ENCODE measurements around the gene ACTN4.

Gene ACTN4

DNA sequence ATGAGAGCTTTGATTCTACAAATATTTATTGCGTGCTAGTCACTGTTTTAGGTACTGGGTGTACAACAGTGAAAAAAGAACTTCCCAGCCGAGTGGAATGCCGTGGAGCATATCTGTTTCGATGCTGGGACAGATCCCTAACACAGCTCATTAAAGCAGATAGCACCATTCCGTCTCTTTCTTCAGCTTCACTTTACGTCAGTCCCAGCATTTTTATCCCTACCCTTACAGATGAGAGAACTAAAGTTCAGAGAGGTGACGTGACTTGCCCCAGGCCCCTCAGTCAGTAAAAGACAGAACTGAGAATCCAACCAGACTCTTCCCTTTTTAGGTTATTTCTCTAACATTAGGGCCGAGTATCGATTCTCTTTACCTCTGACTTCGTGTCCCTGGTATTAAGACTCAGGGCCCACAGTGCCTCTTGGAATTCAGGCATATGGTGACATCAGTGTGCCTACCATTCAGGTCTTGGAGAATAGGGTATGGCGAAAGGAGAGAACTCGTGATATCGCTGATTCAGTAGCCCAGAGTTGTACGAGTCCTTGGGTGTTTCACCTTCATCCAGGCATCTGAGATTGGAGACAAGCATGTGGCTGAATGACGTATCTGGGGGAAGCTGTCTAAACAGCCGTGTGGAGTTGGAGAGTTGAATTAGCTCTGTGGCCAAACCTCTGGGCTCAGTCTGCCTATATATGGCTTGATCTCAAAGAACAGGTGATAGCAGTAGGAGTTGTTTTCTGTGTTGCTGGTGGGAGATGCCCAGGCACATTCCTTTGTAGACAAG, 27.1 kb downstream of the ACTN4 start:
- peak overlapping the region; percentile 4 to 92 (median 81) for H3K27ac ChIP-seq
- H3K4me3 ChIP-seq: no peak overlapping the region

DNA sequence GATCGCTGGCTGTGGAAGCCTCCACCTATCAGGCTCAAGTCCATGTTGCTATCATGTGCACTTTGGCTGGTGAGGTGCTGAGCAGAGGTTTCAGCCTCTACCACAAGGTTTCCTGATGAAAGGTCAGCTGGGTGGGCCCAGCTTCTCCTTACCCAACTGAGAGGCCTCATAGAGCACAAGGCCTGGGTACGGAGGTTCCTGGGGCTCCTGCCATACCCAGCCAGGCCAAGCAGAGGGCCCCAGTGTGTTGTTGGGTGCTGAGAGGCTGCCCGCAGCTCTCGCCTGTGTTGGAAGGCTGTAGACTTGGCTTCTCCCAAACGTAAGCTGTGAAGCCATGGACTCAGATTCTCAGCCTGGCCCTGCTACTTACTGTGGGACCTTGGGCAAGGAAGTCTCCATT, 28.2 kb downstream of the ACTN4 start:
- Histone ChIP-seq H3K27ac (peak overlapping the region in 20 of 21 experiments; percentile 12 to 92 (median 81)), H3K4me3 (no peak overlapping the region)

DNA sequence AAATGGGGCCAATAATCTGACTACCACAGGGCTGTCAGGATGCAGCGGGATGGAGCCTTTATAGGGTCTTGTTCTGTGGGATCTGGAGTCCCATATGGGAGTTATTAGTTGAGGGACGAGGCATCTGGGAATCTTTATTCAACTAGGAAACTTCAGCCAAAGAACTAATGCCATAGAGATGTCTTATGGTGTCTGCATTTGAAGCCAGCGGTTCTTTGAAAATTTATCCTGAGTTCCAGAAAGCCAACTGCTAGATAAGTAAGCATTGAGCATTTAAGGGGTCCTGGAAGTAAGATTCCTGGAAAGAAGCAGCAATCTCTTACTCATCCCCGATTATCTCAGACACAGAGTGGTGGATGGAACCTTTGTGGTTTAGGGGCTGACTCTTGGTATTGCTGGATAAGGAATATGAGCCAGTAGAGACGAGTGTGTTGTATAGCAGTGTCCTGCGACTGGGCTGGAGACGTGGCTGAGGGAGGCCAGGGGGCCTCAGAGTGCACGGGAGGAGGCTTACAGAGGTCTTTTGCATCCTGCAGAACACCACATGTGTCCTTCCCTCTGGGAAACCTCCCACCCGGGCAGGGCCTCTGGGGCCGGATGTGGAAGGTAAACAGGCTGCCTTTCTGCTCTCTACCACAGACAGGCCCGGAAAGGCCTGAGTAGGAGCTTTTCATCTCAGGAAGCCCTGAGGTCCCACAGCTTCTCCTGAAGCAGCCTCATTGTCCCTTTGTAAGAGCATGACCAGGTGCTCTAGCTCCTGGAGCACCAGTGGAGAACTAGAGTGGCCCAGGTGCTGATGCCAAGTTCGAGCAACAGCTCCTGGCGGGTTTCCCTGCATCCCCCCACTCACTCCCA, 28.8 kb downstream of the ACTN4 start:
- no peak overlapping the region for H3K4me3 ChIP-seq
- H3K27ac ChIP-seq: peak overlapping the region in 20 of 21 experiments; percentile 8 to 92 (median 81)

DNA sequence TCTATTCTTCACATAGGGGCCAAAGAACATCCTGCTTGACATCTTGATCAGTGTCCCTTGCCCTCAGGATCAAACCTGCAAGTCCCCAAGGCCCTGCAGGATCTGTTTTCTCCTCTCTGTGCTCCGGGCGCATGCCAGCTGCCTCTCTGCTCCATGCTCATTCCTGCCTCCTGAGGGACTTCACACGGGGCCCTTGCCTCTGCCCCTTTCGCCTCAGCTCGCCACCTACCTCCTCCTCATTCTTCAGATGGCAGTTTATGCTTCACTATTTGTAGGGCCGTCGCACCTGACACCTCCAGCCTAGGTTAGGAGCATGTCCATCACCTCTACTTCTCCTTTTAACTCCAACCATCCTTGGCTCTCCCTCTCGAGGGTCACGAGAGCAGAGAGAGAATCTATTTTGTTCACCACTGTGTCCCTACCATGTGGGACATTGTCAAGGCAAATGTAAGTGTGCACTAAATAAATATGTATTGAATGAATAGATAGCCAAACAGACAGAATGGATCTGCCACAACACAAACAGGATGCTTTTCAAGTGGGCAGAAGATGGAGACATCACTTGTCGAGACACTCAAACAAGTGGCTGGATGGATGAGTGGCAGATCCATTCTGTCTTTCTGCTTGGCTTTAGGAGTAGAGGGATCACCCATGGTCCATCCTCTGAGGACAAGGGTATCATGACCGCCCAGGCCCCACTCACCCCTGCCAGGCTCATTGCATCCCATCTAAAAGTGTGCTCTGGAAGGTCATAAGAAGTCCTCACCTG, 29.6 kb downstream of the ACTN4 start:
- Histone ChIP-seq H3K27ac (peak overlapping the region in 20 of 21 experiments; percentile 8 to 92 (median 81)), H3K4me3 (no peak overlapping the region)

DNA sequence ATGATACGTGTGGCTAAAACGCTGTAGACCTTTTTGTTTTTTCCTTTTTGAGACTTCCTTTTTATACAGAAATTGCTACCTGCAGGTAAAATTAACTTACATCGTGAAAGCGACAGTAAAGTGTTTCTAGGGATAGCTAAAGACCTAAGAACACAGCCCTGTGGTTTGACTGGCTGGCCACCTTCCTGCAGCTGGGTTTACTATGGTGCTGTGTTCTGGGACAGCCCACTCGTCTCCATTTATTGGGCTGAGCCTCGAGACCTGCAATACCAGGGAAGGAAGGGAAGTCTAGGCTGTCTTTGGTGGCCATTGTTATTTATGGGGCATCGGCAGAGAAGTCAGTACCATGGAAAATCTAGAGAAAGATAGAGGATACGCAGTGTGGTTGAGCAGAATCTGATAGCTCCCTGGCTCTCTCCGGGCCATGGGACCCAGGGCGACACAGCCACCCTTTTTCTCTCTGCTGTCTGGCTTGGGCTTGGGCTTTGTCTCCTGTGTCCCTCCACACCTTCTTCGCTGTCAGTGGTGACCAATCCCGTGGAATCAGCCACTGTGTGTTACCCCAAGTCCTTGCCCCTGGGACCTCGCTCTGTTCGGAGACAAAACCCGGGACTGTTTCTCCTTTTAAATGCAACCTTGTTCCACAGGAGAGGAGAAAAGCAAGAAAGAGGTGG, 30.9 kb downstream of the ACTN4 start:
- peak overlapping the region in 18 of 21 experiments; percentile 0 to 92 (median 57) for H3K27ac ChIP-seq
- H3K4me3 ChIP-seq: no peak overlapping the region

DNA sequence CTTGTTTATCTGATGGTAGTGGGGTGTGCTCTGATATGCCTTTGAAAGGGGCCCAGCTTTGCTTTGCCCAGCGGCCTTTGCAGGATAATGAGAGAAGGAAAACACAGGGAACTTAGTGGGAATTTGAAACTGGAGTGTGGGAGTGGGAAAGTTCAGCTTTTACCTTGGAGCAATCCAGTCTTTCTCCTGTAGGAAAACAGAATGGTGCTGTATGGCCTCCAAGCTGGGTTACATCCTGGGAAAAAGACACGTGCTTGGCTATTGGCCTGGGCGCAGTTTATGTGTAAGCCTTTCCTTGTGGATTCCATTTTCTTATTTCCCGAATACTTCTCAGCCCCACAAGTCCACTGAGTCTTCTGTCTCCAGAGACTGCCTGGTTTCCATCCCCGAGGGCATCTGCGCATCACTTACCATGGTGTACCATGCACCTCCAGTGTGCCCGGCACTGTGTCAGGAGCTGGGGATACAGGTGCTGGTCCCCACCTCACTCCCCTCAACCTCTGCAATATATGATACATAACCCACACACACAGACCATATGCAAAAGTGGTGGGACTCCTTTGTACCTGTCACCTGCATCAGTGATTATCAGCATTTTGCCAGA, 31.5 kb downstream of the ACTN4 start:
- Histone ChIP-seq H3K27ac (peak overlapping the region in 16 of 21 experiments; percentile 0 to 92 (median 57)), H3K4me3 (no peak overlapping the region)

DNA sequence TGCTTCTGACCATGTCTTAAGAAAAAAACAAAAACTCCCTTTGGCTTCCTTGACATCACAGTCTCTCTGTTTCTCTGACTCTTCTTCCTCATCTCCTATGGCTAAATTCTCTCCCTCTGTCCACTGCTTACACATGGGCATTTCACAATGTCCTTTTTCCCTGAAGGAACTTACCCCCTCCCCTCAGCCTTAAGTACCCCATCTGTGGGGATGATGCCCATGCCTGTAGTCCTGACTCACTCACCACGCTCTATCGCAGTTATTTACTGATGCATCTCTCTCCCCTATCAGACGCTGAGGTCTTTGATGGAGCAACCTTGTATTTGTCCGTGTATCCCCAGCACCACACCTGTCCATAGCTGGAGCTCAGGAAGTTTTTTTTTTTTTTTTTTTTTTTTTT, 32.4 kb downstream of the ACTN4 start:
- Histone ChIP-seq H3K27ac (peak overlapping the region in 11 of 21 experiments; percentile 22 to 98 (median 43)), H3K4me3 (no peak overlapping the region)

DNA sequence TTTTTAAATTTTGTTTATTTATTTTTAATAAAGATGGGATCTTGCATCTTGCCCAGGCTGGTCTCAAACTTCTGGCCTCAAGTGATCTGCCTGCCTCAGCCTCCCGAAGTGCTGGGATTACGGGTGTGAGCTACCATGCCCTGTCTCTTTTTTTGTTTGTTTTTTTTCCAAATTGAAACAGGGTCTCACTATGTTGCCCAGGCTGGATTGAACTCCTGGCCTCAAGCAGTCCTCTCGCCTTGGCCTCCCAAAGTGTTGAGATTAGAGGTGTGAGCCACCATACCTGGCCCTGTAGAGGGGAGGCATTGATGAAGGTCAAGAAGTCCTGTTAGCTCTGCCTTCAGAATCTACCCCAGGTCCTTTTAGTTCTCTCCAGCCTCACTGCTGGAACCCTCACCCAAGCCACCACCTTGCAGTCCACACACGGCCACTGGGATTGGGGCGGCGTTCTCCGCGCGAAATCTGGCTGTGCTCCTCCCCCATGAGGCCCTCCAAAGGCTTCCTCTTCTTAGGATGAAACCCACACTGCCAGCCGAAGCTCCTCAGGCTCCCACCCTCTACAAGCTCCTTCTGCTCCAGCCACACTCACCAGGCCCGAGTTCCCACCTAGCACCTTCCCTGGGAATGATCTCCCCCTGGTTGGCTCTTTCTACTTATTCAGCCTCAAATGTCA, 34.9 kb downstream of the ACTN4 start:
- peak overlapping the region in 20 of 21 experiments; percentile 80 to 98 (median 92) for H3K27ac ChIP-seq
- H3K4me3 ChIP-seq: no peak overlapping the region

DNA sequence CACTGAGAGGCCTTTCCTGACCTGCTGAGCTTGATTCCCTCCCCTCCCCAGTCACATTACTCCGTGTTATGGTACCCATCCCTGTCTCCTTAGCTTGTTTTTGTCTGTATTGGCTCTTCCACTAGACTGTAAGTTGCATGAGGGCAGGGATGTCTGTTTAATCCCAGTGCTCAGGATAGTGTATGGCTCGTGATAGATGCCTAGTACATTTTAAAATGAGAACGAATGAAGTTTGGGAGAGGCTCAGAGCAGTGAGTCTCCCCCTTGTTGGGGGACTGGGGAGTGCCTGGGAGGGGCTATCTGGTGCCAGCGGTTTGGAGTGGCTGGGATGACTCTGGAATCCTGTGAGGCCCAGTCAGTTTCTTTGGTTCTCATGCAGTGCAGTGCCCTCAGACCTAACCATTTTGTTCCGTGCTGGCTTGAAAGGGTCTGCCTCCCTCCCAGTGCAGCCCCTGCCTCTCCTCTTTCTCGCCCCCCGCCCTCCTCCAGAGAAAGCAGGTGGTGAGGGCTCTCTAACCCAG, 35.5 kb downstream of the ACTN4 start:
- H3K4me3 ChIP-seq: no peak overlapping the region
- H3K27ac ChIP-seq: peak overlapping the region; percentile 49 to 98 (median 92)

DNA sequence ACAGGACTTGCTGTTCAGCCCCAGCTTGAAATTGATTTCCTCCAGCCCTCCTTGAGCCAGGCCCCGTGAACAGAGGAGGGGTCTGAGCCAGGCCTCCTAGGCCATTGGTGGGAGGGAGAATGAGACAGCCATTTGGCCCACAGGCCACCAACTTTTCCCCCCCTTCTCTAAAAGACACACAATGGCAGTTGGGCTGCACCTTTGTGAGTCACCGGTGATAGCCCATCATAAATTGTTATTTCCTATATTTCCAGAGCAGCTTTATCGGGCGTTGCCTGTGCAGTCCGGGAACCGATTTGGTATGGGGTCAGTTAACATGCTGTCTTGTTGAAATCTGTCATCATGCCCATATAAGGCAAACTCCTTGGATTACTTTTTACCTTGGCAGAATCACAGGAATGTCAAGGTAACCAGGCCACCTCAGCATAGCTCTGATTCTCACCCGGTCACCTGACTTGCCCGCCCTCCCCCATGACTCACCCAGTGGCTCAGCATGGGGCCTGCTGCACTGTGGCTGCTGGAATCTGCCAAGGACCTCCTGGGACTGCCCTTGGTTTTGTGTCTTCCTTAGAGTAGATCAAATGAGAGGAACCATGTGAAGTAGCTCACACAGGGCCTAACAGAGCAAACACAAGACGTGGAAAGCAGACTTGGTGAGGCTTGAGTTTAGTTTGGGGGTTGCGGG, 36.1 kb downstream of the ACTN4 start:
- H3K27ac ChIP-seq: peak overlapping the region; percentile 49 to 98 (median 92)
- H3K4me3 ChIP-seq: no peak overlapping the region

DNA sequence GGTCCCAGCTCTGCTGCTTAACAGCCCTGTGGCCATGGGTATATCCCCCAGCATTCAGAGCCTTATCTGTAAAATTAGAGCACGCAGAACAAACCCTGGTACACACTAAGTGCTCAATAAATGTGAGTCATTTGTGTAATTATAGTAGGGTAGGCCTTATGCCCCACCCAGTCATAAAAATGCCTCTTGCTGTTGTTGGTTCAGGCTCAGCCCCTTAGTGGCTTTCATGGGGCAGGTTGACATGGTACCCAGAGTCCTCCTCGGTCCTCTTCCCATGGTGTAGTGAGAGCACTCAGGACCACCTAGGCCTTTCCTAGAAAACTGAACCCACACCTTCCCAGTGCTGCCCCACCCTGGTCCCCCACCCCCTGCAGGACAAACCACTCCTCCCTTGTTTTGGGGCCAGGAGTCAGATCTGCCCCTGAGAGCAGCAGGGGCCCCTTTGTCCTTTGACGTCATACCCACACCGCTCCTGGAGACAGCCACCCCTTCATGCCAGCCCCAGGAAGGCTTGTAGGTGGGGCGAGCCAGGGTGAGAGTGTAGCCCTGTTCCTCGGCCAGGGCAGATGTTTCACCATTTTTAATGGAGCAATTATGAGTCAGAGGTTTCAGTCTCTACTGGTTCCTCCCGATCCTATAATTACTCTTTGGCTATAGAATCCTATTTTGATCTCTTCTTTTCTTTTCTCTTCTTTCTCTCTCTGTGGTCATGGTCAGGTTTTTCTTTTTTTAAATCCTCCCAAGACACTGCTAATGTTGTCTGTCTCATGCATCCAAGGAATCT, 36.8 kb downstream of the ACTN4 start:
- no peak overlapping the region for H3K4me3 ChIP-seq
- H3K27ac ChIP-seq: peak overlapping the region; percentile 45 to 98 (median 92)

DNA sequence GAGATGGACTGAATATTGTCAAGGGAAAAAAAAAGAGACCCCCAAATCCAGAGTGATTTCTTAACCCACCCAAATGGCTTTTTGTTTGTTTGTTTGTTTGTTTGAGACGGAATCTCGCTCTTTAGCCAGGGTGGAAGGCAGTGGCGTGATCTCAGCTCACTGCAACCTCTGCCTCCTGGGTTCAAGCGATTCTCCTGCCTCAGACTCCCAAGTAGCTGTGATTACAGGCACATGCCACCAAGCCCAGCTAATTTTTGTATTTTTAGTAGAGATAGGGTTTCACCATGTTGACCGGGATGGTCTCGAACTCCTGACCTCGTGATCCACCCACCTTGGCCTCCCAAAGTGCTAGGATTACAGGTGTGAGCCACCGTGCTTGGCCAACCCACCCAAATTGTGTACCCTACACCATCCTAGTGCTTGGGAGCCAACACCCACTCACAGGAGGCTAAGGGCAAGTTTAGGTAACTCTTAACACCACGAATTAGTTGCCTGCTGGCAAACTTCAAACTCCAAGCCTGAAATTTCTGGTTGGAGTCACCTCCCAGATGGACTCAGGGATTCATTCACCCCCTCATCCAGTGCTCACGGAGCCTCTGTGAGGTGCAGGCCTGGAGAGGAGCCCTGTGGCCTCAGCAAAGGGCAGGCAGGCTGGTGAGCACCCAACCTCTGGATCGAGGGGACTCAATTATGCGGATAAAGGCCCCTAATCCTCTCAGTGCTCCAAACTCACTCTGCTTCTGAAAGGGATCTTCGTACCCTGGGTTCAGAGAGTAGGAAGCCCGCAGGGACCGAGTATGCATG, 37.6 kb downstream of the ACTN4 start:
- peak overlapping the region; percentile 45 to 98 (median 92) for H3K27ac ChIP-seq
- no peak overlapping the region for H3K4me3 ChIP-seq

DNA sequence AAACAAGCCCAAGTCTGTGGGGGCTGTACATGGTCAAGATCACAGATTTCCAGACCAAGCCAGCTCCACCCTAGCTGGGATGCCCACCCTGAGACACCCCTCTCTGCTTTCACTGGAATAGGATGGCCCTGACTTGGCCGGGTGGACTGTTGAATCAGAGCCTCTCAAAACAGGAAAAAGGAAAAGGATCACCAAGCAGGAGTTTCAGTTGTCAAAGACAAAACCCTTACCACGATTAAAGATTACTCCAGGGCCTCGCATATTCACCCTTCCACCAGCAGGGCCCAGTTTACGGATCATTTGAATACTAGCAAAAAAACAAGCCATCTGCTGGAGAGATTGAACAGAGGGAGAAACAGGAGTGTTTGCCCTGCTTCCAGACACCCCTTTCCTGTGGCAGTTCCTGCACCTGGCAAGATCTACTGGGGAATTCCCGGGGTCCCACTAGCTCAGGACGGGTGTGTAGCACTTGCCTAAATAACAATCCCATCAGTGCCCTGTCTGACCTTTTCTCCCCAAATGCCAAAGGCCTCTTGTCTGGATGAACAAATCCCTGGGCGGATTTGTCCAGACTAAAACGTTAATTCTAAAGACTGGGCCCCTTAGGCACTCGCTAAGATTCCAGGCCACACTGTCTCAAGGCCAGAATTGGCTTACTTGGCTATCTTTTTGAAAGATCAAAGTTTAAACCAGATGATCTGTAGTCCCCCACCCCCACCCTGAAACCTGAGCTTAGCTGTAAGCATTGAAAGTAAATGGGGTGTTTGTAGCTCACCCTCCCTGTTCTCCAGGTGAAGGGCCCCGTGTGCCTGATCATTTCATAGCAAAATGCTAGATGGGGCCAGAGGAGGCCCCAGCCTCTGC, 38.4 kb downstream of the ACTN4 start:
- H3K4me3 ChIP-seq: no peak overlapping the region

DNA sequence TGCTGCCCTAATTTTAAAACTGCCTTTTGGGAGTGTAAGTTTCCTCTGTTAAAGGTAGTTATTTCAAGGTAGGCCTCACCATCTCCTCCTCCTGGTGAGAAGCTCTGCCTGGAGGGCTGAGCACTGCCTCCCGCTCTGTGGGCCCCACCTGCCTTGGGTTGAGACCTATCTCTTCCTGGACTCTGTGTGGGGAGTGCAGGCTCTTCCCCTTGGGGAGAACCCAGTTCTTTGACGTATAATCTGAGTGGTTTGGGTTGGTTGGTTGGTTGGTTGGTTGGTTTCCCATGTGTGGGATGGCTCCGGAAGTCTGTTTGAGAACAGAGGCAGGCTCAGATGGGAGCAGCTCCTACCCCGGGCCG, 39.1 kb downstream of the ACTN4 start:
- Histone ChIP-seq H3K27ac (peak overlapping the region in 20 of 21 experiments; percentile 80 to 98 (median 92)), H3K4me3 (no peak overlapping the region)

More for the DNA sequence above, 38.4 kb downstream of the ACTN4 start:
- H3K27ac ChIP-seq: peak overlapping the region in 20 of 21 experiments; percentile 80 to 98 (median 92)

DNA sequence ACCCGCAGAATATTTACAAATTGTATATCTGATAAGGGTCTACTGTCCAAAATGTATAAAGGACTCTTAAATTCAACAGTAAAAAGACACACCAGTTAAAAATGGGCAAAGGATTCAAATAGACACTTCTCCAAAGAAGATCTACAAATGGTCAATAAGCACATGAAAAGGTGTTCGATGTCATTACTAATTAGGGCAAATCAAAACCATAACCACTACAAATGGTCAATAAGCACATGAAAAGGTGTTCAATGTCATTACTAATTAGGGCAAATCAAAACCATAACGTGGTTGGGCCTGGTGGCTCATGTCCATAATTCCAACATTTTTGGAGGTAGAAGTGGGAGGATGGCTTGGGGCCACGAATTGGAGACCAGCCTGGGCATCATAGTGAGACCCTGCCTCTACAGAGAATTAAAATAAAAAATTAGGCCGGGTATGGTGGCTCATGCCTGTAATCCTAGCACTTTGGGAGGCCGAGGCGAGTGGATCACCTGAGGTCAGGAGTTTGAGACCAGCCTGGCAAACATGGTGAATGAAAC, 40.5 kb downstream of the ACTN4 start:
- H3K27ac ChIP-seq: peak overlapping the region in 10 of 21 experiments; percentile 3 to 98 (median 52)

More for the DNA sequence above, 40.5 kb downstream of the ACTN4 start:
- H3K4me3 ChIP-seq: no peak overlapping the region

All from skin epidermis (tissue), 12 donors.